Heart left ventricle (tissue), 13 donors: ENCODE measurements around the gene CEPT1.

Experiments
- CTCF ChIP-seq, 12 donors: fragments of 200-600 bp; sonication (generic) in 4 of 12; IDR thresholded peaks; one replicate each; pipeline versions ENCODE4 v1.5.0 to v1.8.0; 2018 to 2022; ENCODE audit warnings: antibody characterized with exemption in 12 of 12, mild to moderate bottlenecking in 5 of 12
- POLR2A ChIP-seq, 2 donors: fragments of 450-650 bp; IDR thresholded peaks; one replicate each; pipeline ENCODE4 v1.6.1; 2017; ENCODE audit warnings: antibody characterized with exemption in 2 of 2, mild to moderate bottlenecking in 2 of 2, moderate library complexity in 2 of 2
- donor health status: ischemic (EF 13 %, LVEDD 7.1; RV severe dilation, severe dysfunction).
- donor health status: DM: no; HTN: yes; CAD: no.
- donor health status: DM: no; HTN: no; CAD: no.
- donor health status: ischemic (EF 25% LVEDD 6.9; RV normal size, moderate dysfunction).
- donor health status: ischemic (EF 25% LVEDD 5.7; RV mildly dilated, moderate dysfunction).
- donor health status: ischemic (EF 35%, LVEDD 5.7; RV mildly dilated, moderate dysfunction).
- donor health status: nonischemic (EF 11% LVEDD 7.7; RV severe dilation, severe dysfunction).
- donor health status: DM: yes; HTN: yes; CAD: no.
- donor health status: PGD.
- donor health status: ischemic (EF 29% LVEDD 5.4; RV normal size, mild dysfunction).
- donor health status: nonischemic (EF 23%, LVEDD 6.1; RV moderate dilation, normal function).

- TF ChIP-seq POLR2A (IDR thresholded peaks at IDR 0.05) (no peak), CTCF (IDR thresholded peaks at IDR 0.05) (no peak)
Observed at GRCh38 chr1:111129376-111129775, 10.6 kb upstream of the CEPT1 start.
